Ishikawa (cell line): Measurements from ENCODE around the gene CA10.

Experiments
- CEBPB ChIP-seq: IDR thresholded peaks from 2 replicates; pipeline ENCODE4 v1.6.1; 2012
- CREB1 ChIP-seq: IDR thresholded peaks from 2 replicates; pipeline ENCODE4 v1.6.1; 2012; ENCODE audit warnings: low read depth
- EGR1 ChIP-seq: IDR thresholded peaks from 2 replicates; pipeline ENCODE4 v1.6.1; 2012
- EP300 ChIP-seq: IDR thresholded peaks from 2 replicates; pipeline ENCODE4 v1.6.1; 2012; ENCODE audit warnings: borderline replicate concordance
- FOXM1 ChIP-seq: IDR thresholded peaks from 2 replicates; pipeline ENCODE4 v1.6.1; 2012; ENCODE audit warnings: low read depth, borderline replicate concordance
- RAD21 ChIP-seq: IDR thresholded peaks from 2 replicates; pipeline ENCODE4 v1.6.1; 2012; ENCODE audit warnings: low read depth
- TAF1 ChIP-seq: IDR thresholded peaks from 2 replicates; pipeline ENCODE4 v1.6.1; 2012; ENCODE audit warnings: low read depth, mild to moderate bottlenecking
- TCF12 ChIP-seq: IDR thresholded peaks from 2 replicates; pipeline ENCODE4 v1.6.1; 2012; ENCODE audit warnings: low read depth
- YY1 ChIP-seq: IDR thresholded peaks from 2 replicates; pipeline ENCODE4 v1.6.1; 2012; ENCODE audit warnings: low read depth
- ZBTB7A ChIP-seq: IDR thresholded peaks from 2 replicates; pipeline ENCODE4 v1.6.1; 2012; ENCODE audit warnings: low read depth
- TF ChIP-seq, protein P1 (sequence below): IDR thresholded peaks from 2 replicates; pipeline ENCODE4 v1.6.1; 2012; ENCODE audit warnings: low read depth, mild to moderate bottlenecking
- TF ChIP-seq, protein P2 (sequence below): IDR thresholded peaks from 2 replicates; pipeline ENCODE4 v1.6.1; 2012

DNA sequence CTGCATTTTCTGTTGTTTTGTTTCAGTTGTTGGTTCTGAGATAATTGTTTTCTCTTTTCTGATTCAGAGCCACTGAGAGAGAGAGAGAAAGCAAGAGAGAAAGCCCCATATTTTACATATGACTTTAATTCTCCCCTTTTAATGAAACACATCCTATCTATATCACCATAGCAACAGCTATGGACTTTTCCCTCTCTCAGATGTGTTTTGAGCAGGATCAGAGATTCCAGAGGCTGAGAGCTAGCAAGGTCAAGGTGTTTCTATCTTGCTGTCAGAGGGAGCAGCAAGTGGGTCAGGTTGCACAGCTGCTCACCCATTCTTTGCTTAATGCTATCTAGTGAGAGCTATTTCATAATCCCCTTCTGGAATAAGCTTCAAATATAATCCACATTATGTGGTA, 415.9 kb downstream of the CA10 start:
- TF ChIP-seq RAD21 = no peak
- no peak for TF ChIP-seq TCF12
- TF ChIP-seq CEBPB = no peak
- TF ChIP-seq EGR1 = no peak
- TF ChIP-seq CREB1 = no peak
- no peak for TF ChIP-seq FOXM1
- no peak for TF ChIP-seq EP300
- TF ChIP-seq YY1 = no peak
- TF ChIP-seq, protein P1, sequence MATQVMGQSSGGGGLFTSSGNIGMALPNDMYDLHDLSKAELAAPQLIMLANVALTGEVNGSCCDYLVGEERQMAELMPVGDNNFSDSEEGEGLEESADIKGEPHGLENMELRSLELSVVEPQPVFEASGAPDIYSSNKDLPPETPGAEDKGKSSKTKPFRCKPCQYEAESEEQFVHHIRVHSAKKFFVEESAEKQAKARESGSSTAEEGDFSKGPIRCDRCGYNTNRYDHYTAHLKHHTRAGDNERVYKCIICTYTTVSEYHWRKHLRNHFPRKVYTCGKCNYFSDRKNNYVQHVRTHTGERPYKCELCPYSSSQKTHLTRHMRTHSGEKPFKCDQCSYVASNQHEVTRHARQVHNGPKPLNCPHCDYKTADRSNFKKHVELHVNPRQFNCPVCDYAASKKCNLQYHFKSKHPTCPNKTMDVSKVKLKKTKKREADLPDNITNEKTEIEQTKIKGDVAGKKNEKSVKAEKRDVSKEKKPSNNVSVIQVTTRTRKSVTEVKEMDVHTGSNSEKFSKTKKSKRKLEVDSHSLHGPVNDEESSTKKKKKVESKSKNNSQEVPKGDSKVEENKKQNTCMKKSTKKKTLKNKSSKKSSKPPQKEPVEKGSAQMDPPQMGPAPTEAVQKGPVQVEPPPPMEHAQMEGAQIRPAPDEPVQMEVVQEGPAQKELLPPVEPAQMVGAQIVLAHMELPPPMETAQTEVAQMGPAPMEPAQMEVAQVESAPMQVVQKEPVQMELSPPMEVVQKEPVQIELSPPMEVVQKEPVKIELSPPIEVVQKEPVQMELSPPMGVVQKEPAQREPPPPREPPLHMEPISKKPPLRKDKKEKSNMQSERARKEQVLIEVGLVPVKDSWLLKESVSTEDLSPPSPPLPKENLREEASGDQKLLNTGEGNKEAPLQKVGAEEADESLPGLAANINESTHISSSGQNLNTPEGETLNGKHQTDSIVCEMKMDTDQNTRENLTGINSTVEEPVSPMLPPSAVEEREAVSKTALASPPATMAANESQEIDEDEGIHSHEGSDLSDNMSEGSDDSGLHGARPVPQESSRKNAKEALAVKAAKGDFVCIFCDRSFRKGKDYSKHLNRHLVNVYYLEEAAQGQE = no peak
- TF ChIP-seq, protein P2, sequence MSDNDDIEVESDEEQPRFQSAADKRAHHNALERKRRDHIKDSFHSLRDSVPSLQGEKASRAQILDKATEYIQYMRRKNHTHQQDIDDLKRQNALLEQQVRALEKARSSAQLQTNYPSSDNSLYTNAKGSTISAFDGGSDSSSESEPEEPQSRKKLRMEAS = no peak
- no peak for TF ChIP-seq ZBTB7A
- TF ChIP-seq TAF1 = no peak
